Esophagus muscularis mucosa (tissue), 3 donors: ENCODE measurements around the gene TRABD2A.

Experiments
- EP300 ChIP-seq: sonication (generic); formaldehyde crosslinking; IDR thresholded peaks from one replicate; pipeline ENCODE4 v1.6.1; 2017; ENCODE audit warnings: antibody characterized with exemption
- TF ChIP-seq, protein P1 (sequence below), 3 experiments: fragments of 200-600 bp in 2 of 3; fragments of 450-650 bp in 1 of 3; sonication (generic) in 2 of 3; IDR thresholded peaks; one replicate each; pipeline ENCODE4 v1.5.1; 2017 to 2019; ENCODE audit warnings: antibody characterized with exemption in 3 of 3, mild to moderate bottlenecking in 2 of 3, moderate library complexity in 1 of 3

- TF ChIP-seq, protein P1, sequence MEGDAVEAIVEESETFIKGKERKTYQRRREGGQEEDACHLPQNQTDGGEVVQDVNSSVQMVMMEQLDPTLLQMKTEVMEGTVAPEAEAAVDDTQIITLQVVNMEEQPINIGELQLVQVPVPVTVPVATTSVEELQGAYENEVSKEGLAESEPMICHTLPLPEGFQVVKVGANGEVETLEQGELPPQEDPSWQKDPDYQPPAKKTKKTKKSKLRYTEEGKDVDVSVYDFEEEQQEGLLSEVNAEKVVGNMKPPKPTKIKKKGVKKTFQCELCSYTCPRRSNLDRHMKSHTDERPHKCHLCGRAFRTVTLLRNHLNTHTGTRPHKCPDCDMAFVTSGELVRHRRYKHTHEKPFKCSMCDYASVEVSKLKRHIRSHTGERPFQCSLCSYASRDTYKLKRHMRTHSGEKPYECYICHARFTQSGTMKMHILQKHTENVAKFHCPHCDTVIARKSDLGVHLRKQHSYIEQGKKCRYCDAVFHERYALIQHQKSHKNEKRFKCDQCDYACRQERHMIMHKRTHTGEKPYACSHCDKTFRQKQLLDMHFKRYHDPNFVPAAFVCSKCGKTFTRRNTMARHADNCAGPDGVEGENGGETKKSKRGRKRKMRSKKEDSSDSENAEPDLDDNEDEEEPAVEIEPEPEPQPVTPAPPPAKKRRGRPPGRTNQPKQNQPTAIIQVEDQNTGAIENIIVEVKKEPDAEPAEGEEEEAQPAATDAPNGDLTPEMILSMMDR (IDR thresholded peaks at IDR 0.05), result no peak
- no peak for TF ChIP-seq EP300
Observed at GRCh38 chr2:84900971-84901370, 20.1 kb upstream of the TRABD2A start.
